Mucosa of descending colon (tissue), 3 donors: Measurements from ENCODE around the gene WASF3. TPM values are rescaled to one million over a fixed set of nuclear protein-coding genes. Genes with fewer than 3 reads are reported as not detected.
A peak's percentile ranks its signal among the peaks of the same experiment; 100 is the strongest.

Experiments
- ATAC-seq: fragments of 200-7000 bp; cut with Tn5 transposase; one replicate; pipeline ENCODE4 v1.9.1; 2020; ENCODE audit warnings: mild to moderate bottlenecking, moderate library complexity
- DNase-seq, 3 donors: peaks; one replicate each; pipeline ENCODE4 v3.0.0-alpha.2; 2020
- H3K36me3 ChIP-seq: fragments of 200-600 bp; one replicate; pipeline ENCODE4 v1.8.0; 2021; ENCODE audit warnings: low read depth, mild to moderate bottlenecking
- H3K4me1 ChIP-seq: fragments of 200-600 bp; one replicate; pipeline ENCODE4 v1.8.0; 2021; ENCODE audit warnings: low read depth, mild to moderate bottlenecking
- H3K4me3 ChIP-seq: fragments of 200-600 bp; one replicate; pipeline ENCODE4 v1.8.0; 2021; ENCODE audit warnings: mild to moderate bottlenecking
- H3K9me3 ChIP-seq: fragments of 200-600 bp; one replicate; pipeline ENCODE4 v1.8.0; 2021; ENCODE audit warnings: mild to moderate bottlenecking
- CTCF ChIP-seq: fragments of 200-600 bp; IDR thresholded peaks from one replicate; pipeline ENCODE4 v1.8.0; 2022; ENCODE audit warnings: antibody characterized with exemption, mild to moderate bottlenecking
- intact Hi-C, 2 donors: fragments of 100-400 bp; cut with DNase I in 1 of 2; cut with micrococcal nuclease in 1 of 2; formaldehyde crosslinking; loops; one replicate each; pipeline versions ENCODE4 v1.11.0 to v1.11.1; 2022; cut with DNase I, micrococcal nuclease
- total RNA-seq, 3 donors: library from RNA; stranded (reverse); fragmentation: NEBNext Ultra II Directional in 2 of 3; extraction: Animal tissue kit (Norgen Biotek cat#: 25700) in 2 of 3; gene quantifications; one replicate each; pipeline versions ENCODE4 v1.2.1 to v1.2.4, GENCODE V29; 2021 to 2023
- donor health status: DM: no; HTN: no; CAD: no; lungs with moderate emphysema.
- donor health status: DM: no; HTN: no; CAD: no.
- donor health status: DM: no; HTN: yes; CAD: no.

WASF3 gene
- total RNA-seq, 3 donors from 2014 or later, result 1.4 to 18.4 (median 4.4) TPM

- intact Hi-C loops, result no loop called here
- peaks cover 6% of the 10 kb centered on the region for H3K9me3 ChIP-seq
- TF ChIP-seq CTCF, result no peak
- H3K4me1 ChIP-seq, result peaks cover 11% of the 10 kb centered on the region
- DNase-seq, result no peak
- H3K36me3 ChIP-seq, result no peaks in the 10 kb centered on the region
- ATAC-seq, result no peak
- no peak overlapping the region for H3K4me3 ChIP-seq
Observed at GRCh38 chr13:26618726-26619125, 61.2 kb downstream of the WASF3 start.

DNA sequence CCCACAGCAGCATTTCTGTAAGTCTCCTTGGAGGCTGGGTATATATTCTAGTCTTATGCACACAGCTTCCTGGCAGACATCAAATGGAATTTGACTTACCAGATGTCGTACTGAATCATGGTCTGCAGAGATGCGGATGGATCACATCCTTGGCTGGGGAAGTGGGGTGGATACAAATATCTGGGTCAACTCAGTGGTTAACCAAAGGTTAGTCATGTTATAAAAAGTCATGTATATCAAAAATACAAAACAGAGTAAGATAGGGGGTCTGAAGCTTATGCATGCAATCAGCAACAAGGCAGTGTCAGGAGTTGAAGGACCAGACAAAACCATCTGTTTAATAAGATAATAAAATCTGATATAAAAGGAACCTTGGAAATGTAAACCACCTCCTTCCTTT lies 61.9 kb downstream of the WASF3 start:
- intact Hi-C loops, result no loop called here
- no peak for TF ChIP-seq CTCF
- DNase-seq (no peak), ATAC-seq (no peak)
- Histone ChIP-seq H3K36me3 (no peaks in the 10 kb centered on the region), H3K4me1 (peaks cover 11% of the 10 kb centered on the region), H3K4me3 (no peak overlapping the region), H3K9me3 (peaks cover 12% of the 10 kb centered on the region)

DNA sequence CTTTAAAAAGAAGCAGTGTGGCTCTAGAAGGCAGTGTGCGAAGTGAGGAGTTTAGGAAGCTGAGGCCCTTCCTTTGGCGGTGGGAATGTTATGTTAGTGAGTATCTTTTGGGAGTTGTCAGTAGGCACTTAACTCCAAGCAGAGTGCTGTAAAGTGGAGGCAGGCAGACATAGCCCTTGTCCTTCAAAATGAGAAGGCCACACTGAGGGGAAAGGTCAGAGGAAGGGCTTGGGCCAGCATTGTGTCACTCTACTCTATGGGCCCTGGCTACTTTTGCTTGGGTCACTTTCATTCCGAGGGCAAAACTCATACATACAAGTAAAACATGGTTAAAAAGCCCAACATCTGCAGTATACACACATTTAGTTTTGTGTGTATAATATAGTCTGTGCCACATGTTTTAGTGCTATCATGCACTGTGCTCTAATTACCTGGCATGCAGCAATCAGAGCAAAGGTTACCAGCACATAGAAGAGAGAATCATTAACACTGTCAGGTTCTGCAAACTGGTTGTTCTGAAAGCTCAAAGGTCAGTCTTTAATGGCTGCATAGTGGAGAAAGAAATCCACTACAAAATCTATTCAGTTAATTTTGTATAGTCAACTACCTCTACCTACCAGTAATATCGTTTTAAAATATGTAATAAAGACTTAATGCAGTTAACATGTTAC lies 64.4 kb downstream of the WASF3 start:
- peaks cover 11% of the 10 kb centered on the region for H3K4me1 ChIP-seq
- peaks cover 18% of the 10 kb centered on the region for H3K9me3 ChIP-seq
- no peak for TF ChIP-seq CTCF
- H3K4me3 ChIP-seq, result no peak overlapping the region
- intact Hi-C loops, result no loop called here
- H3K36me3 ChIP-seq, result no peaks in the 10 kb centered on the region
- ATAC-seq, result peak; percentile 98
- DNase-seq, result peak in 1 of 3 donors; percentile 67

DNA sequence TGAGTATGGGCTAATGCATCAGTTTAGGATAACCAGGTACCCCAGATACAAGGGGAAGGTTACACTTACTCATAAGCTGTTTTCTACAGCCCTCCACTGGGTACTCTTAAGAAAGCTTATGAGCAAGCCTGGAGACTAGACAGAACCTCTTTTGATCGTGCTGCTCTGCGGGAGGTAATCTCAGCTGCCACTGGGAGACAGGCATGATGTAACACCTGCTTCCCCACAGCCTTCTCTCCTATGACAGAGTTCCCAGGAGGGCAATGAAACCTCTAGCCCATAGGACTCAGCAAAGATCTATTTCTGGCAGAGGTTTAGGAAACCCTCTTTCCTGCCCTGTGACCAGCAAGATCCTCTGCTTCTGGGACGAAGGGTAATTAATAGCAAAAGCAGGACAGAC lies 65.6 kb downstream of the WASF3 start:
- intact Hi-C loops, result no loop called here
- ATAC-seq (no peak), DNase-seq (no peak)
- H3K9me3 ChIP-seq, result peaks cover 18% of the 10 kb centered on the region
- TF ChIP-seq CTCF, result no peak
- no peak overlapping the region for H3K4me3 ChIP-seq
- H3K36me3 ChIP-seq, result no peaks in the 10 kb centered on the region
- H3K4me1 ChIP-seq, result peaks cover 11% of the 10 kb centered on the region

DNA sequence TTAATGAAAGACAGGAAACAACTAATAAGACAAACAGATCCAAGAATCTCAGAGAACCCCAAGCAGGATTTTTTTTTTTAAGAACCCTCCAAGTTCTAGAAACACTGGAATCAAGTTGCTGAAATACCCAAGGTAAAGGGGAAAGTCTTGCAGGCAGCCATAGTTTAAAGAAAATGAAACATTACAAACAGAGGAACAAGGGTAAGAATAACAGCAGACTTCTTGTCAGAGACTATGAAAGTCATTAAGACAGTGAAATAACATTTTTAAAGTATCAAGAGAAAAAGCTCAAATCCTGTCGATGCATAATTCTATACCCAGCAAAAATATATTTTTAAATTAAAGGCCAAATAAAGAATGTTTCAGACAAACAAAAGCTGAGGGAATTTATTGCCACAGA lies 67.1 kb downstream of the WASF3 start:
- peaks cover 18% of the 10 kb centered on the region for H3K9me3 ChIP-seq
- no peak overlapping the region for H3K4me3 ChIP-seq
- H3K4me1 ChIP-seq, result peaks cover 11% of the 10 kb centered on the region
- DNase-seq, result no peak
- intact Hi-C loops, result no loop called here
- no peaks in the 10 kb centered on the region for H3K36me3 ChIP-seq
- ATAC-seq, result no peak
- no peak for TF ChIP-seq CTCF

GRCh38 chr13:26626271-26626670 lies 68.8 kb downstream of the WASF3 start:
- ATAC-seq, result no peak
- intact Hi-C loops, result no loop called here
- Histone ChIP-seq H3K36me3 (no peaks in the 10 kb centered on the region), H3K4me3 (no peak overlapping the region), H3K4me1 (peaks cover 5% of the 10 kb centered on the region), H3K9me3 (peaks cover 18% of the 10 kb centered on the region)
- TF ChIP-seq CTCF, result no peak
- no peak for DNase-seq
